Measurements from ENCODE around the gene OCRL.
"Not testable (repeated sequence)": the region's sequence is repeated elsewhere in the genome, so short reads cannot be mapped to it uniquely, and the experiment has no call there.

OCRL gene

GRCh38 chrX:129544780-129545179 lies 4.7 kb downstream of the OCRL start:
- Histone ChIP-seq H3K27me3 (replicated peaks) (no peaks in the 10 kb centered on the region), H3K36me3 (replicated peaks) (no peaks in the 10 kb centered on the region), H3K27ac (no peak overlapping the region), H3K4me3 (ENCODE audit: low read depth, low read length) (no peak overlapping the region)
- in situ Hi-C loops (cut with HindIII; ENCODE audit: low pct_ligation_motif_present, low sequenced_read_pairs), result no loop called here
- DNase-seq, result no peak
- TF ChIP-seq CTCF (IDR thresholded peaks at IDR 0.05; ENCODE audit: low read depth, low read length, missing control alignments), result no peak

GRCh38 chrX:129545408-129545807 lies 5.3 kb downstream of the OCRL start:
- Histone ChIP-seq H3K4me3 (ENCODE audit: low read depth, low read length) (no peak overlapping the region), H3K36me3 (replicated peaks) (no peaks in the 10 kb centered on the region), H3K27me3 (replicated peaks) (no peaks in the 10 kb centered on the region), H3K27ac (no peak overlapping the region)
- TF ChIP-seq CTCF (IDR thresholded peaks at IDR 0.05; ENCODE audit: low read depth, low read length, missing control alignments), result no peak
- DNase-seq, result no peak
- in situ Hi-C loops (cut with HindIII; ENCODE audit: low pct_ligation_motif_present, low sequenced_read_pairs), result no loop called here

- H3K36me3 ChIP-seq (replicated peaks), result no peaks in the 10 kb centered on the region
- no peak for DNase-seq
- H3K27me3 ChIP-seq (replicated peaks), result no peaks in the 10 kb centered on the region
- TF ChIP-seq CTCF (IDR thresholded peaks at IDR 0.05; ENCODE audit: low read depth, low read length, missing control alignments), result no peak
- H3K27ac ChIP-seq, result no peak overlapping the region
- no peak overlapping the region for H3K4me3 ChIP-seq (ENCODE audit: low read depth, low read length)
- in situ Hi-C loops (cut with HindIII; ENCODE audit: low pct_ligation_motif_present, low sequenced_read_pairs), result no loop called here
Measured at GRCh38 chrX:129549124-129549523, 9.1 kb downstream of the OCRL start.

GRCh38 chrX:129553619-129554288 lies 13.7 kb downstream of the OCRL start:
- peaks cover 2% of the 10 kb centered on the region for H3K36me3 ChIP-seq (replicated peaks)
- no peak for TF ChIP-seq CTCF (IDR thresholded peaks at IDR 0.05; ENCODE audit: low read depth, low read length, missing control alignments)
- in situ Hi-C loops (cut with HindIII; ENCODE audit: low pct_ligation_motif_present, low sequenced_read_pairs), result no loop called here
- no peak overlapping the region for H3K27ac ChIP-seq
- DNase-seq, result no peak
- no peak overlapping the region for H3K4me3 ChIP-seq (ENCODE audit: low read depth, low read length)
- H3K27me3 ChIP-seq (replicated peaks), result no peaks in the 10 kb centered on the region

GRCh38 chrX:129554816-129555215 lies 14.8 kb downstream of the OCRL start:
- H3K36me3 ChIP-seq (replicated peaks); H3K27me3 ChIP-seq (replicated peaks); in situ Hi-C loops (cut with HindIII; ENCODE audit: low pct_ligation_motif_present, low sequenced_read_pairs); DNase-seq; H3K27ac ChIP-seq; H3K4me3 ChIP-seq (ENCODE audit: low read depth, low read length): not testable (repeated sequence)
- TF ChIP-seq CTCF (IDR thresholded peaks at IDR 0.05; ENCODE audit: low read depth, low read length, missing control alignments), result peak; percentile 3

GRCh38 chrX:129556806-129557315 lies 16.8 kb downstream of the OCRL start:
- H3K4me3 ChIP-seq (ENCODE audit: low read depth, low read length), result no peak overlapping the region
- H3K36me3 ChIP-seq (replicated peaks), result peaks cover 4% of the 10 kb centered on the region
- no peak overlapping the region for H3K27ac ChIP-seq
- in situ Hi-C loops (cut with HindIII; ENCODE audit: low pct_ligation_motif_present, low sequenced_read_pairs), result no loop called here
- no peak for DNase-seq
- no peaks in the 10 kb centered on the region for H3K27me3 ChIP-seq (replicated peaks)
- TF ChIP-seq CTCF (IDR thresholded peaks at IDR 0.05; ENCODE audit: low read depth, low read length, missing control alignments), result no peak
